ENCODE results near the gene SPACA6. TPM values are rescaled to one million over a fixed set of nuclear protein-coding genes. Genes with fewer than 3 reads are reported as not detected.

Gene SPACA6
- total and polyA plus RNA-seq, 9 of the 15 experiments (the other 6 are each of a cell fraction or from before 2014, with no cell fraction given): 1.3 to 17.3 (median 6.2) TPM

GRCh38 chr19:51691074-51691583 lies 2.0 kb upstream of the SPACA6 start (continued):
- TF ChIP-seq ZNF551 (CRISPR knock-in tag; IDR thresholded peaks at IDR 0.05) (no peak), RBM14 (IDR thresholded peaks at IDR 0.05; ENCODE audit: borderline replicate concordance, insufficient read depth, low read depth, low read length) (no peak), CHD2 (IDR thresholded peaks at IDR 0.05; ENCODE audit: low read depth, low read length) (no peak), ID3 (CRISPR knock-in tag; IDR thresholded peaks at IDR 0.05) (no peak), ID3 (tag; IDR thresholded peaks at IDR 0.05) (no peak), SAP30 (IDR thresholded peaks at IDR 0.05; ENCODE audit: borderline replicate concordance, insufficient read depth, low read depth, low read length, poor library complexity, severe bottlenecking) (no peak), THRB (CRISPR knock-in tag; conservative IDR thresholded peaks at IDR 0.05) (peak; percentile 68; the same call in 1 of the 2 replicates), NFXL1 (CRISPR knock-in tag; IDR thresholded peaks at IDR 0.05) (no peak), CC2D1A (IDR thresholded peaks at IDR 0.05) (peak; percentile 68), ARID3A (IDR thresholded peaks at IDR 0.05; ENCODE audit: borderline replicate concordance, low read depth, low read length) (no peak), HBP1 (CRISPR knock-in tag; IDR thresholded peaks at IDR 0.05) (peak; percentile 91), GTF2E2 (tag; IDR thresholded peaks at IDR 0.05) (no peak), NCOA1 (IDR thresholded peaks at IDR 0.05; ENCODE audit: low read depth) (peak; percentile 47), CBFA2T3 (IDR thresholded peaks at IDR 0.05) (peak; percentile 32; the same call in 1 of the 2 replicates), NUFIP1 (IDR thresholded peaks at IDR 0.05; ENCODE audit: partially characterized antibody) (no peak), HMGN3 (IDR thresholded peaks at IDR 0.05; ENCODE audit: borderline replicate concordance, extremely low read depth, insufficient read length, low read depth, low read length) (no peak), TOE1 (IDR thresholded peaks at IDR 0.05; ENCODE audit: borderline replicate concordance) (peak; percentile 77), TOE1 (CRISPR knock-in tag; IDR thresholded peaks at IDR 0.05; ENCODE audit: borderline replicate concordance, low read depth) (no peak), CEBPG (CRISPR knock-in tag; IDR thresholded peaks at IDR 0.05) (no peak), CEBPG (tag; conservative IDR thresholded peaks at IDR 0.05 in 1 of 2, IDR thresholded peaks at IDR 0.05 in 1 of 2) (no peak)
